ENCODE data around the gene RHBDD1. TPM values are rescaled to one million over a fixed set of nuclear protein-coding genes. Genes with fewer than 3 reads are reported as not detected.

Gene RHBDD1
- total RNA-seq, 4 donors from 2014 or later: 15.0 to 21.0 (median 16.6) TPM

GRCh38 chr2:226837787-226838603 is 2.1 kb downstream of the RHBDD1 start:
- TF ChIP-seq CTCF (IDR thresholded peaks at IDR 0.05; ENCODE audit: low read depth): no peak

GRCh38 chr2:226838722-226839121 is 2.9 kb downstream of the RHBDD1 start:
- no peak for TF ChIP-seq CTCF (IDR thresholded peaks at IDR 0.05; ENCODE audit: low read depth)

GRCh38 chr2:226839161-226839560 is 3.3 kb downstream of the RHBDD1 start:
- no peak for TF ChIP-seq CTCF (IDR thresholded peaks at IDR 0.05; ENCODE audit: low read depth)

GRCh38 chr2:226839951-226840350 is 4.1 kb downstream of the RHBDD1 start:
- no peak for TF ChIP-seq CTCF (IDR thresholded peaks at IDR 0.05; ENCODE audit: low read depth)

GRCh38 chr2:226845386-226846116 is 9.7 kb downstream of the RHBDD1 start:
- no peak for TF ChIP-seq CTCF (IDR thresholded peaks at IDR 0.05; ENCODE audit: low read depth)

- no peak for TF ChIP-seq CTCF (IDR thresholded peaks at IDR 0.05; ENCODE audit: low read depth)
Observed at GRCh38 chr2:226847090-226847489, 11.2 kb downstream of the RHBDD1 start.

GRCh38 chr2:226847511-226847910 is 11.7 kb downstream of the RHBDD1 start:
- no peak for TF ChIP-seq CTCF (IDR thresholded peaks at IDR 0.05; ENCODE audit: low read depth)
